ENCODE results near the gene AJAP1. TPM values are rescaled to one million over a fixed set of nuclear protein-coding genes. Genes with fewer than 3 reads are reported as not detected.

AJAP1 gene
- total and polyA plus RNA-seq, 10 of the 15 experiments (the other 5 are each of a cell fraction or from before 2014, with no cell fraction given): not detected

DNA sequence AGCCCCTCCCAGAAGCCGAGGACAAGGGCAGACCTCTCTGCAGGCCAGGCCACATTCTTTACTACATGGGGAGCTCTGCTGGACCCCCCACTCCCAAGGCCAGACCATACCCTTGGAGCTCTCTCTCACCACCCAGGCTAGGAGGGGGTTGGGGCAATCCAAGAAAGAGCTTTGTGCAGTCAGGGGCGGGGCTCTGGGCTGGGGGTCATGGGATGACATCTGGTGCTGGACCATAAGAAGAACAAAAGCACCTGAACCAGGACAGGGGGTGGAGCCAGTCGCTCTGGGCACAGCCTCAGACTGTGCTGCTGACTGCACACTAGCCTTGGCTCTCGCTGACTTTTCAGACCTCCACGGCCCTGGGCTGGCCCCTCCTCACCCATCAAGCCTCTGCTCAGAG lies 23.1 kb upstream of the AJAP1 start (continued):
- TF ChIP-seq IRF4 (IDR thresholded peaks at IDR 0.05; ENCODE audit: low read depth, low read length): no peak

DNA sequence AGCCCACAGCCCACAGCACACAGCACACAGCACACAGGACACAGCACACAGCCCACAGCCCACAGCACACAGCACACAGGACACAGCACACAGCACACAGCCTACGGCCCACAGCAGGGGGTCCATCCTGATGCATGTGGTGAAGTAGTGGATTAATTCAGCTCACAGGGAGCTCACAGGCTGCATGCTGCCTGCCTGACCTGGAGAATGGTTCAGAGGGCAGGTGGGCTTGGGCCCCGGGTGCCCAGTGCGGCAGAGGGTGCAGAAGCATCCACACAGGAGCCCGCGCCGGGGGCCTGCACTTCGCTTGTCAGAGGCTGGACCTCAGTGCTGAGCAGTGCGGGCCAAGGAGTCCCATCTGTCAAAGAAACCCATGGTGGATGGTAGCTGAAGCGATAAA lies 21.1 kb upstream of the AJAP1 start:
- no peaks in the 10 kb centered on the region for H3K36me3 ChIP-seq (ENCODE audit: control insufficient read depth in 2 of 2, insufficient read depth in 2 of 2, low read length in 1 of 2)
- intact Hi-C loops (cut with micrococcal nuclease; ENCODE audit: unreplicated experiment) (no loop called here), in situ Hi-C loops (cut with MboI) (no loop called here)
- H4K20me1 ChIP-seq (ENCODE audit: control insufficient read depth, insufficient read depth): no peaks in the 10 kb centered on the region
- RAD21 ChIA-PET (ENCODE audit: unreplicated experiment): no interaction called here
- WGBS (ENCODE audit: insufficient coverage, insufficient replicate concordance, low lambda C conversion rate, missing lambda C conversion rate): 50% methylated on average over 9 of the region's 9 CpGs
- no peak for TF ChIP-seq ZZZ3 (IDR thresholded peaks at IDR 0.05; ENCODE audit: control insufficient read depth, insufficient read length, low read depth)
- TF ChIP-seq NFXL1 (IDR thresholded peaks at IDR 0.05; ENCODE audit: borderline replicate concordance): no peak
- no peak for TF ChIP-seq ZNF217 (IDR thresholded peaks at IDR 0.05)
- no peak for TF ChIP-seq FOXK2 (IDR thresholded peaks at IDR 0.05)
- TF ChIP-seq, protein P1, sequence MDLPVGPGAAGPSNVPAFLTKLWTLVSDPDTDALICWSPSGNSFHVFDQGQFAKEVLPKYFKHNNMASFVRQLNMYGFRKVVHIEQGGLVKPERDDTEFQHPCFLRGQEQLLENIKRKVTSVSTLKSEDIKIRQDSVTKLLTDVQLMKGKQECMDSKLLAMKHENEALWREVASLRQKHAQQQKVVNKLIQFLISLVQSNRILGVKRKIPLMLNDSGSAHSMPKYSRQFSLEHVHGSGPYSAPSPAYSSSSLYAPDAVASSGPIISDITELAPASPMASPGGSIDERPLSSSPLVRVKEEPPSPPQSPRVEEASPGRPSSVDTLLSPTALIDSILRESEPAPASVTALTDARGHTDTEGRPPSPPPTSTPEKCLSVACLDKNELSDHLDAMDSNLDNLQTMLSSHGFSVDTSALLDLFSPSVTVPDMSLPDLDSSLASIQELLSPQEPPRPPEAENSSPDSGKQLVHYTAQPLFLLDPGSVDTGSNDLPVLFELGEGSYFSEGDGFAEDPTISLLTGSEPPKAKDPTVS (IDR thresholded peaks at IDR 0.05; ENCODE audit: low read depth, low read length): no peak
- no peak for TF ChIP-seq CREM (IDR thresholded peaks at IDR 0.05; ENCODE audit: low read depth)
- no peak for TF ChIP-seq RCOR1 (conservative IDR thresholded peaks at IDR 0.05; ENCODE audit: low read depth, low read length)
- no peak for TF ChIP-seq HCFC1 (IDR thresholded peaks at IDR 0.05; ENCODE audit: low read length)
- no peak for TF ChIP-seq NBN (IDR thresholded peaks at IDR 0.05)
- TF ChIP-seq NFYA (IDR thresholded peaks at IDR 0.05; ENCODE audit: borderline replicate concordance, low read depth, low read length): no peak
- no peak for TF ChIP-seq WRNIP1 (IDR thresholded peaks at IDR 0.05; ENCODE audit: borderline replicate concordance, low read depth, low read length)
- TF ChIP-seq HDGF (IDR thresholded peaks at IDR 0.05): no peak
- TF ChIP-seq, protein P2, sequence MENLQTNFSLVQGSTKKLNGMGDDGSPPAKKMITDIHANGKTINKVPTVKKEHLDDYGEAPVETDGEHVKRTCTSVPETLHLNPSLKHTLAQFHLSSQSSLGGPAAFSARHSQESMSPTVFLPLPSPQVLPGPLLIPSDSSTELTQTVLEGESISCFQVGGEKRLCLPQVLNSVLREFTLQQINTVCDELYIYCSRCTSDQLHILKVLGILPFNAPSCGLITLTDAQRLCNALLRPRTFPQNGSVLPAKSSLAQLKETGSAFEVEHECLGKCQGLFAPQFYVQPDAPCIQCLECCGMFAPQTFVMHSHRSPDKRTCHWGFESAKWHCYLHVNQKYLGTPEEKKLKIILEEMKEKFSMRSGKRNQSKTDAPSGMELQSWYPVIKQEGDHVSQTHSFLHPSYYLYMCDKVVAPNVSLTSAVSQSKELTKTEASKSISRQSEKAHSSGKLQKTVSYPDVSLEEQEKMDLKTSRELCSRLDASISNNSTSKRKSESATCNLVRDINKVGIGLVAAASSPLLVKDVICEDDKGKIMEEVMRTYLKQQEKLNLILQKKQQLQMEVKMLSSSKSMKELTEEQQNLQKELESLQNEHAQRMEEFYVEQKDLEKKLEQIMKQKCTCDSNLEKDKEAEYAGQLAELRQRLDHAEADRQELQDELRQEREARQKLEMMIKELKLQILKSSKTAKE (IDR thresholded peaks at IDR 0.05; ENCODE audit: low read depth, poor library complexity, severe bottlenecking): no peak
- no peak overlapping the region for H3K4me2 ChIP-seq (ENCODE audit: control insufficient read depth, insufficient read depth)
- FAIRE-seq: no peak
- ATAC-seq: no peak
- POLR2A ChIA-PET: no interaction called here
- CTCF ChIA-PET: no interaction called here
- no peaks in the 10 kb centered on the region for H3K4me1 ChIP-seq (ENCODE audit: control insufficient read depth, insufficient read depth, low read length)
- H2AFZ ChIP-seq (ENCODE audit: control insufficient read depth, low read depth, low read length): no peak overlapping the region
- H3K27me3 ChIP-seq (replicated peaks in 1 of 2; ENCODE audit: control insufficient read depth in 2 of 2, insufficient read depth in 2 of 2, low read length in 1 of 2): no peaks in the 10 kb centered on the region
- H3K9ac ChIP-seq (ENCODE audit: control insufficient read depth, insufficient read depth, low read length): no peak overlapping the region
- BruUV-seq (replicated peaks): no TSS peak
- H3K9me3 ChIP-seq (replicated peaks; ENCODE audit: control insufficient read depth, insufficient read depth, low read length): no peaks in the 10 kb centered on the region
- no peak overlapping the region for H3K4me3 ChIP-seq
- DNase-seq (ENCODE audit: low read depth, low spot score): no peak
- no peaks in the 10 kb centered on the region for H3K79me2 ChIP-seq (ENCODE audit: control insufficient read depth, insufficient read depth, low read length)
- SMC1A ChIA-PET (ENCODE audit: uncharacterized antibody, unreplicated experiment): no interaction called here
- H3K27ac ChIP-seq (ENCODE audit: control insufficient read depth, insufficient read depth): no peak overlapping the region
